ENCODE measurements around the gene CBX5. TPM values are rescaled to one million over a fixed set of nuclear protein-coding genes. Genes with fewer than 3 reads are reported as not detected.

The CBX5 gene
- polyA plus RNA-seq, 1 of the 3 experiments (the other 2 are of a cell fraction), result 11.6 TPM

GRCh38 chr12:54201001-54201794 is 78.7 kb downstream of the CBX5 start:
- peaks cover 5 to 13% of the 10 kb centered on the region in 2 experiments; a peak in 2 of 4 replicates for H3K4me1 ChIP-seq (ENCODE audit: control insufficient read depth in 1 of 2, insufficient read depth in 2 of 2, low read depth in 1 of 2, low read length in 1 of 2)
- POLR2A ChIA-PET, result interaction anchor here (0.6 to 1.2 kb wide), 5 partner anchors 147 to 201 kb away, joined by 3 to 7 read pairs (median 4); partner anchors contain the start of genes HOXC4, HOXC5, HOXC8 and HOXC9
- H3K27ac ChIP-seq (ENCODE audit: low read depth in 2 of 2, low read length in 1 of 2), result no peak overlapping the region
- H3K36me3 ChIP-seq (replicated peaks in 1 of 2; ENCODE audit: control insufficient read depth in 1 of 2, insufficient read depth in 2 of 2, low read length in 1 of 2), result no peaks in the 10 kb centered on the region
- H4K20me1 ChIP-seq (ENCODE audit: insufficient read depth), result no peaks in the 10 kb centered on the region
- H3K4me3 ChIP-seq (ENCODE audit: low read depth in 2 of 2, low read length in 1 of 2), result peak overlapping the region in 1 of 2 experiments; percentile 16; a peak in 1 of 4 replicates
- no peaks in the 10 kb centered on the region for H3K9me3 ChIP-seq
- no peak overlapping the region for H3K9ac ChIP-seq
- no peak overlapping the region for H2AFZ ChIP-seq (ENCODE audit: low read depth)
- H3K4me2 ChIP-seq, result no peak overlapping the region
- H3K79me2 ChIP-seq (ENCODE audit: insufficient read depth), result no peaks in the 10 kb centered on the region
- H3K27me3 ChIP-seq (ENCODE audit: insufficient read depth), result peaks cover 16% of the 10 kb centered on the region; the same call in 1 of the 2 replicates
- CTCF ChIA-PET, result interaction anchor here (0.7 to 19.6 kb wide), 48 partner anchors 9 to 266 kb away, joined by 3 to 568 read pairs (median 5); partner anchors contain the start of genes COPZ1, HOXC10, HOXC11 and HOXC12
- 17% methylated on average over 7 of the region's 8 CpGs for WGBS (ENCODE audit: low lambda C conversion rate)
- DNase-seq, result peak; percentile 88
- H3K9me2 ChIP-seq, result no peaks in the 10 kb centered on the region
- H3F3A ChIP-seq (replicated peaks; ENCODE audit: insufficient read depth), result peaks cover 6% of the 10 kb centered on the region
- TF ChIP-seq NRF1 (IDR thresholded peaks at IDR 0.05; ENCODE audit: low read depth, low read length), result 0 out of 2 replicates have a peak, but pooled peaks have one; percentile 10
- no peak for TF ChIP-seq PBX3 (IDR thresholded peaks at IDR 0.05)
- no peak for TF ChIP-seq GATA2 (CRISPR knock-in tag; IDR thresholded peaks at IDR 0.05)
- no peak for TF ChIP-seq TAF1 (IDR thresholded peaks at IDR 0.05; ENCODE audit: borderline replicate concordance, low read depth, low read length)
- TF ChIP-seq FOSL2 (IDR thresholded peaks at IDR 0.05; ENCODE audit: borderline replicate concordance, low read depth), result no peak
- no peak for TF ChIP-seq RFX5 (IDR thresholded peaks at IDR 0.05; ENCODE audit: low read length)
- peak; percentile 85 for TF ChIP-seq RAD21 (IDR thresholded peaks at IDR 0.05; ENCODE audit: low read length)
- no peak for TF ChIP-seq SIN3A (IDR thresholded peaks at IDR 0.05; ENCODE audit: borderline replicate concordance, low read depth, low read length)
- peak; percentile 92 for TF ChIP-seq CTCF (IDR thresholded peaks at IDR 0.05)
- TF ChIP-seq SMC3 (IDR thresholded peaks at IDR 0.05; ENCODE audit: low read depth, low read length), result peak; percentile 97
- no peak for TF ChIP-seq JUND (IDR thresholded peaks at IDR 0.05)

DNA sequence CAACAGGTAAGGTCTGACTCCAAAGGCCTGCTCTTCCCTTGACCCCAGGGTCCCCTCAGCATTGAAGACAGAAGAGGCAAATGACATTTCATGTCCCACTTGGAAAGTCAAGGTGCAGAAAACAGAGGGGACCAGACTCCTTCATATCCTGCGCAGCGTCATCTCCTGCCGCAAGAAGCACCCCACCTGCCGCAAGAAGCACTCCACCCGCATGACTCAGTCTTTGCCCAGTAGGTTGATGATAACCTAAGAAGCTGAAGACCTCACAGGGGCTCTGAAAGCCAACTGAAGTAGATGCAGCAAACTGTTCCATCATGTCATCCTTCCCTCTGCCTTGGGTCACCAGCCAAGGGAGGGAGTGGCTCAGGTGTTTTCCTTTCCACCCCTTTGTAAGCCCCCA is 79.5 kb downstream of the CBX5 start:
- Histone ChIP-seq H3K4me3 (ENCODE audit: low read depth in 2 of 2, low read length in 1 of 2) (no peak overlapping the region), H2AFZ (ENCODE audit: low read depth) (no peak overlapping the region), H3K9me3 (no peaks in the 10 kb centered on the region), H3K27ac (ENCODE audit: low read depth in 2 of 2, low read length in 1 of 2) (no peak overlapping the region), H3K9me2 (no peaks in the 10 kb centered on the region), H3K4me1 (ENCODE audit: control insufficient read depth in 1 of 2, insufficient read depth in 2 of 2, low read depth in 1 of 2, low read length in 1 of 2) (peaks cover 12 to 17% of the 10 kb centered on the region in 2 experiments; a peak in 3 of 4 replicates), H3K4me2 (no peak overlapping the region), H3K9ac (no peak overlapping the region), H3K36me3 (replicated peaks in 1 of 2; ENCODE audit: control insufficient read depth in 1 of 2, insufficient read depth in 2 of 2, low read length in 1 of 2) (no peaks in the 10 kb centered on the region), H3F3A (replicated peaks; ENCODE audit: insufficient read depth) (peaks cover 6% of the 10 kb centered on the region), H3K79me2 (ENCODE audit: insufficient read depth) (no peaks in the 10 kb centered on the region), H4K20me1 (ENCODE audit: insufficient read depth) (no peaks in the 10 kb centered on the region), H3K27me3 (ENCODE audit: insufficient read depth) (peaks cover 9% of the 10 kb centered on the region; the same call in 1 of the 2 replicates)
- ChIA-PET POLR2A (no interaction called here), CTCF (interaction anchor here (0.9 to 19.6 kb wide), 20 partner anchors 8 to 224 kb away, joined by 3 to 568 read pairs (median 11); partner anchors contain the start of genes HOXC10, HOXC4, HOXC5 and HOXC6)
- DNase-seq, result no peak
- WGBS (ENCODE audit: low lambda C conversion rate), result 89% methylated on average over 5 of the region's 5 CpGs
- TF ChIP-seq SIN3A (IDR thresholded peaks at IDR 0.05; ENCODE audit: borderline replicate concordance, low read depth, low read length) (no peak), CTCF (IDR thresholded peaks at IDR 0.05) (no peak), ELF1 (IDR thresholded peaks at IDR 0.05) (no peak), FOXJ3 (CRISPR knock-in tag; IDR thresholded peaks at IDR 0.05) (no peak), FOSL2 (IDR thresholded peaks at IDR 0.05; ENCODE audit: borderline replicate concordance, low read depth) (no peak), PBX3 (IDR thresholded peaks at IDR 0.05) (no peak), MEF2A (IDR thresholded peaks at IDR 0.05; ENCODE audit: borderline replicate concordance, low read depth) (no peak), POLR2AphosphoS5 (IDR thresholded peaks at IDR 0.05; ENCODE audit: low read depth, low read length) (no peak), EP300 (IDR thresholded peaks at IDR 0.05; ENCODE audit: borderline replicate concordance in 1 of 2, low read depth in 1 of 2, low read length in 1 of 2) (no peak), RCOR1 (IDR thresholded peaks at IDR 0.05; ENCODE audit: low read length) (no peak)
- TF ChIP-seq, protein P1, sequence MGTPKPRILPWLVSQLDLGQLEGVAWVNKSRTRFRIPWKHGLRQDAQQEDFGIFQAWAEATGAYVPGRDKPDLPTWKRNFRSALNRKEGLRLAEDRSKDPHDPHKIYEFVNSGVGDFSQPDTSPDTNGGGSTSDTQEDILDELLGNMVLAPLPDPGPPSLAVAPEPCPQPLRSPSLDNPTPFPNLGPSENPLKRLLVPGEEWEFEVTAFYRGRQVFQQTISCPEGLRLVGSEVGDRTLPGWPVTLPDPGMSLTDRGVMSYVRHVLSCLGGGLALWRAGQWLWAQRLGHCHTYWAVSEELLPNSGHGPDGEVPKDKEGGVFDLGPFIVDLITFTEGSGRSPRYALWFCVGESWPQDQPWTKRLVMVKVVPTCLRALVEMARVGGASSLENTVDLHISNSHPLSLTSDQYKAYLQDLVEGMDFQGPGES (IDR thresholded peaks at IDR 0.05; ENCODE audit: low read depth, low read length), result no peak

Data from SK-N-SH (cell line).